SH-SY5Y (cell line): ENCODE results near the gene SULT2A1.

Experiments
- GATA2 ChIP-seq: IDR thresholded peaks from 2 replicates; pipeline ENCODE4 v1.6.1; 2011; ENCODE audit warnings: mild to moderate bottlenecking, low read depth, low read length
- GATA3 ChIP-seq: IDR thresholded peaks from 2 replicates; pipeline ENCODE4 v1.6.1; 2011; ENCODE audit warnings: low read depth, mild to moderate bottlenecking, low read length, moderate library complexity

DNA sequence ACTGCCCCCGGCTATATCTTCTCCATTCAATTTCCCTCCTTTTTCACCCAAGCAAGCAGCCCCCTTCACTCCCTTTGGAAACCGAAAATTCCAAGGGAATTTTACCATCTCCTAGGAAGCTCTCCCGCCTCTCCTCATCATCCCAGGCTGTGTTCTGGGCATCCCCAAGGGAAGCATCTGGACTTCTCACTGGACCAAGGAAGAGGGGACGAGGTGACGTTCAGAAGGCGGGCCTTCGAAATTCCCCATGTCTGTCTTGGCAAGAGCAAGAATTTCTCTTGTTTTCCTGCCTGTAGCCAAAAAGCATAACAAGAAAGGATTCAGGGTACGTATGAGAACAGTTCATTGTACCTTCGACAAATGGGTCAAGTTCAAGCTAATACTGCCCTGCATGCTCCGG lies 20.9 kb downstream of the SULT2A1 start:
- TF ChIP-seq GATA2 = no peak
- TF ChIP-seq GATA3 = no peak
